Ammon's horn (tissue), 1 donor: ENCODE data around the gene SLC5A9.
"Not testable (repeated sequence)": the region's sequence is repeated elsewhere in the genome, so short reads cannot be mapped to it uniquely, and the experiment has no call there.

Source experiments
- DNase-seq: peaks from one replicate; pipeline ENCODE4 v3.0.0-alpha.2; 2016; ENCODE audit warnings: low spot score

The SLC5A9 gene

GRCh38 chr1:48242141-48242736 is 19.7 kb downstream of the SLC5A9 start:
- no peak for DNase-seq

DNA sequence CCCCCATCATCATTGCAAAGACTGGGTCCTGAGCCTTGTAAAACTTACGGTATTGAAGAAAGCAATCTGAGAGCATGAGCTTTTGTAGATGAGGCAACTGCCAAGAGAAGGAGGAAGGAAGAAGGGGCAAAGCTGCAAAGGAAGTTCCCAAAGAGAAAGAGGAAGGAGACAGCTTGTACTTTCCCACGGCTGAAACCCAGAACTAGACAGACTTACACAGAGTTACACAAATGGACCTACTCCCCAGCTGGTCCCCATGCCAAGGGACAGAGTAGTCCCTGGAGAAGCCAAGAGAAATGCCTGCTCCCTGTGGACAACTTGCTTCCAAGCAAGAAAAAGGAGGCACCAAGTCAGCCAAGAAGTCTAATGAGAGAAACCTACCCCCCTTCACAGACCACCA is 22.6 kb downstream of the SLC5A9 start:
- peak; percentile 65 for DNase-seq

- peak; percentile 62 for DNase-seq
Measured at GRCh38 chr1:48246727-48247126, 24.2 kb downstream of the SLC5A9 start.

GRCh38 chr1:48248356-48248755 is 25.8 kb downstream of the SLC5A9 start:
- DNase-seq, result no peak

GRCh38 chr1:48249868-48250267 is 27.4 kb downstream of the SLC5A9 start:
- no peak for DNase-seq

DNA sequence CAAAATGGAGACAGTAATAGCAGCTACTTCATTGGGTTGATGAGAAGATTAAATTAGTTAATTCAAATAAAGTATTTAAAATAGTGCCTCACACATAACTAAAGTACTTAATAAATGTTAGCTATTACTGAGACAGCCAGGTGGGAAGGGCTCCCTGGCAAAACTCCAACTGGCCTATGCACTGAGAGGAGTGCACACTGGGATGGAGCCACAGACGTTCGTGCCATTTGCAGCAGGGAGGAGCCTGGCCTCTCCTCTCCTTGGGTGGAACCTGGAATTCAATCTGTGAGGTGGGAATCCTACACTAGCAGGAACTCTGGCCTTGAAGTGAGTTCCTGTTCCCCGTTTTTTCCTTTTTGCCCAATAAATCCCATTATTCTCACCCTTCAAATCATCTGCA is 28.1 kb downstream of the SLC5A9 start:
- DNase-seq, result no peak

GRCh38 chr1:48251323-48251722 is 28.8 kb downstream of the SLC5A9 start:
- no peak for DNase-seq

DNA sequence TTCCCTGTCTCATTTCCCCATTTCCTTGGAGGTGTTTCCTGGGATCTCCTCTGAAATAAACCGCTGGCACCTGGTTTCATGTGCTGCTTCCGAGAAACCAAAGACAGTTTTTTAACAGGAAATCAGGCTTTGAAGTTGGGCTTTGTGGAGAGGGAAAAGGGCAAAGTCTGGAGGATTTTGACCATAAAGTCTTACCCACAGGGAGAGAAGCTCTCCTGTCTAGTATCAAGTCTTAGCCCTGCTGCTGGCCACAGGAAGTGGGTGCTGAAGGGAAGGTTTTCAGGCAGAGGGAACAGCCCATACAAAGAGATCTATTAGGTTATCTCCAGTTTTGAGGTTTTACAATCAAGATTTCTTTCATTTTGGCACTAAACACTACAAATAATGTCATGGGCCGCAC is 29.3 kb downstream of the SLC5A9 start:
- no peak for DNase-seq

- DNase-seq, result no peak
Measured at GRCh38 chr1:48254254-48254653, 31.7 kb downstream of the SLC5A9 start.

DNA sequence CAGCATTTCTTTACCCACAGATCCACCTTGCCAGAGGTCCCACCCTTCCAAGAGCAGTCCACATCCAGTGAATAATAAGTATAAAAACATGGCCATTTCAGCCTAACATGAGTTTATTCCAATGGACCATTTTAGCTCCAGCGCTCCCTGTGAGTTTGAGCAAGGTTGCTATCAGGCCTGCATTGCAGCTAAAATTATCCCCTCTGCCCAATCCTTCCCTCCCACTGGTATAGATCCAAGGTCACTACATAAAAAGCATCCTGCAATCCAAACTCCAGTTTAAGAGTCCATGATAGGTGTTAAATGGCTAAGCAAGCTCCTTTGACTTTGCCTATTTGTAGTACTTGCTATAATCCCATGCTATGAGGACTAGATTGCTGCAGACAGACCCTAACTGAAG is 35.6 kb downstream of the SLC5A9 start:
- no peak for DNase-seq

DNA sequence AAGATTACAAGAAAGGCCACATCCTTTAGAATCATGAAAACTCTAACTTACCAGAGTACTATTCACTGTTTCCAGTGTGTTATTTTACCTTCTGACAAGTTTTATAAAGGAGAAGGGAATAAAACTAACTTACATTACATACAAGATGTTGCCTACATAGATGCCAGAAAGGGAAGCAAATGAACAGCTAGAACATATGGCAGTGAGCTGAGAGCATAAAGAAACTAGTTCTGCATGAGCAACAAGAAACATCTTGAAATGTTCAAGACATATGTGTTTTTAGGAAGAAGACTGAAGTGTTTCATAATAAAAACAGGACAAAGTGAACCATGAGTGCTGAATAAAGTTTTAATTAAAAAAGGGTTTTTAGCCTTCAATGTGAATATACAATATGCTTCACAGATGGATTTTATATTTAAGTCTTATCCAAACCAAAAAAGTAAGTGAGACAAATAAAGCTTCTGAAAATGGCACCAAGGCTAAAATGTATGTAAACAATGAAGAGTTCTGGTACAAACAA is 39.4 kb downstream of the SLC5A9 start:
- no peak for DNase-seq

DNA sequence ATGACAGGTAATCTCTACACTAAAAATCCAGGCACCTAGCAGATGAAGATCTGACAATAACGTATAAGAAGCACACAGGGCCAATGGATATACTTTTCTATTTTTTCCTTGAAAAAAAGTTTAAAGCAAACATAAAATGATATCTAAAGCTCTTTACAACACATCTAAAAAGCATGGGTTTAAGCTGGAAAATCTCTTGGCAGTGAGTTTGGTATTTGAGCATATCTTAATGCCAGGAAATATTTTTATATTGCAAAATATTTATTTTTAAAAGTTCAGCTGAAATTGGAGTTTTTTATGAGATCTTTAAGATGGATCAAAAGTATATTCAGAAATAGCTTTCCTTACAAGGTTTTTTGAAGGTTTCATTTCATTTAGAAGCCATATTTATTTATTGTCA is 40.5 kb downstream of the SLC5A9 start:
- no peak for DNase-seq

DNA sequence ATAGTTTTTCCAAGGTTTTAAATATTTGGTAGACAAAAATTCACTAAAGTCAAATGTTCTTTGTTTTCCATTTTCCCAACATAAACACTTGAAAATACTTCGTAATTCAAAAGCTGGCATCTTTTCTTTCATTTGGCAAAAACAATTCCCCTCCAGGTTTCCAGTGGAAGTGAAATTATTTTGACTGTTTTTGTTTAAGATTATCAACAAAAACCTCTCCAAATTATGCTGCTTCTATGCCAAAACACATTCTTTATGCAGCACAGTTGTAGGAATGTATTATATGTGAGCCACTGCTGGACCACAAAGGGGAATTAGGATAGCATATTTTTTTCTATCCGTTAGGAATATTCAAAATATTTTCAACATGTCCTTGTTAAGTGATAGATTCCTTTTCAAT is 44.1 kb downstream of the SLC5A9 start:
- DNase-seq, result no peak

DNA sequence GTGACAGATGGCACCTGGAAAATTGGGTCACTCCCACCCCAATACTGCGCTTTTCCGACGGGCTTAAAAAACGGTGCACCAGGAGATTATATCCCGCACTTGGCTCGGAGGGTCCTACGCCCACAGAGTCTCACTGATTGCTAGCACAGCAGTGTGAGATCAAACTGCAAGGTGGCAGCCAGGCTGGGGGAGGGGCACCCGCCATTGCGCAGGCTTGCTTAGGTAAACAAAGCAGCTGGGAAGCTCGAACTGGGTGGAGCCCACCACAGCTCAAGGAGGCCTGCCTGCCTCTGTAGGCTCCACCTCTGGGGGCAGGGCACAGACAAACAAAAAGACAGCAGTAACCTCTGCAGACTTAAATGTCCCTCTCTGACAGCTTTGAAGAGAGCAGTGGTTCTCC is 54.9 kb downstream of the SLC5A9 start:
- not testable (repeated sequence) for DNase-seq

- DNase-seq, result not testable (repeated sequence)
Measured at GRCh38 chr1:48282329-48282728, 59.8 kb downstream of the SLC5A9 start.

DNA sequence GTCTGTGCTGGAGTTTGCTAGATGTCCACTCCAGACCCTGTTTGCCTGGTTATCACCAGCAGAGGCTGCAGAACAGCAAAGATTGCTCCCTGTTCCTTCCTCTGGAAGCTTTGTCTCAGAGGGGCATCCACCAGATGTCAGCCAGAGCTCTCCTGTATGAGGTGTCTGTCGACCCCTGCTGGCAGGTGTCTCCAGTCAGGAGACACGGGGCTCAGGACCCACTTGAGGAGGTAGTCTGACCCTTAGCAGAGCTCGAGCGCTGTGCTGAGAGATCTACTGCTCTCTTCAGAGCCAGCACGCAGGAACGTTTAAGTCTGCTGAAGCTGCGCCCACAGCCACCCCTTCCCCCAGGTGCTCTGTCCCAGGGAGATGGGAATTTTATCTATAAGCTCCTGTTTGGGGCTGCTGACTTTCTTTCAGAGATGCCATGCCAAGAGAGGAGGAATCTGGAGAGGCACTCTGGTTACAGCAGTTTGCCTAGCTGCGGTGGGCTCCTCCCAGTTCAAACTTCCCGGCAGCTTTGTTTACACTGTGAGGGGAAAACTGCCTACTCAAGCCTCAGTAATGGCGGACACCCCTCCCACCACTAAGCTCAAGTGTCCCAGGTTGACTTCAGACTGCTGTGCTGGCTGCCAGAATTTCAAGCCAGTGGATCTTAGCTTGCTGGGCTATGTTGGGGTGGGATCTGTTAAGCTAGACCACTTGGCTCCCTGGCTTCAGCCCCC is 62.3 kb downstream of the SLC5A9 start:
- DNase-seq, result not testable (repeated sequence)

DNA sequence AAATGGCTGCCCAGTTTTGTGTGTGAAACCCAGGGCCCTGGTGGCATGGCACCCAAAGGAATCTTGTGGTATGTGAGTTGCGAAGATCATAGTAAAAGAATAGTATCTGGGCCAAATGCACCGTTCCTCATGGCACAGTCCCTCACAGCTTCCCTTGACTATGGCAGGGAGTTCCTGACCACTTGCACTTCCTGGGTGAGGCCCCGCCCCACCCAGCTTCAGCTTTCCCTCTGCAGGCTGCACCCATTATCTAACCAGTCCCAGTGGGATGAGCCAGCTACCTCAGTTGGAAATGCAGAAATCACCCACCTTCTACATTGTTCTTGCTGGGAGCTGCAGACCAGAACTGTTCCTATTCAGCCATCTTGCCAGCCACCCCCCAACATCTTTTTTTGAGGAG is 63.0 kb downstream of the SLC5A9 start:
- no peak for DNase-seq

DNA sequence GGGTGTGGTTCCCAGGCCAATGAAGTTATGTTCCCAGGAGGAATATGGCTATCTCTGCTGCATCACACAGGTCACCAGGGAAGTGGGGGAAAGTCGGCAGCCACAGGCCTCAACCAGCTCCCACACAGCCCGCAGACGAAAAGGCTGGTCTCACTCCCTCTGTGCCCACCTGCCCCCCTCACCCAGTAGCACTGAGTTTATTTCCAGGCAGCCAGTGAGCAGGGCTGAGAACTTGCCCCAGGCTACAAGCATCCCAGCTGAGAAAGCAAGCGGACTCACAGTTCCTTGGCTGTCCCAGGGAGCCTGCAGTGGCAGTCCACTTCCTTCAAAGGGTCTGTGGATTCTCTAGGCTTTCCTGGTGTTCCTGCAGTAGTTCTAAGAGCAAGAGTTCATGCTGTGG is 68.9 kb downstream of the SLC5A9 start:
- DNase-seq, result no peak

- no peak for DNase-seq
Measured at GRCh38 chr1:48292706-48293105, 70.2 kb downstream of the SLC5A9 start.

GRCh38 chr1:48294094-48294493 is 71.6 kb downstream of the SLC5A9 start:
- not testable (repeated sequence) for DNase-seq

DNA sequence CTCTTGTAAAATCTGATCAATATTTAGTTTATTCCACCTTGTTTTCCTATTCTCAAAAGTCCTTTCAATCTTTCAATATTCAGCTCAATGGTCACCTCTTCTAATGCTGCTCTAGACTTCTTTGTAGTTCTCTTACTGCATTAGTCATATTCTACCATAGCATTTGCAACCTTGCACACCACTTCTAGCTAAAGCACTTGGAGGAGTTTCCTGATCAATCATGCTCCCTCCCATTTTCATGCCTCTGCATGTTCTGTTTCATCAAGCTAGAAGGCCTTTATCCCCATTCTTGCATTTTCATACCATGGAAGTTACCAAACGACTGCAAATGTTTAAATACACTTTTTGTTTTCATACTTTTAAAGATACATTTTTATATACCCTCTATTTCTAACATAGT is 72.1 kb downstream of the SLC5A9 start:
- no peak for DNase-seq
